IPS-20b (cell line): ENCODE results near the gene TCF15.
"Not testable (repeated sequence)": the region's sequence is repeated elsewhere in the genome, so short reads cannot be mapped to it uniquely, and the experiment has no call there.

Experiments used
- H3K27ac ChIP-seq: one replicate; pipeline ENCODE4 v1.5.1; 2013; ENCODE audit warnings: low read length
- H3K27me3 ChIP-seq: 2 replicates; pipeline ENCODE4 v1.6.1; 2013; ENCODE audit warnings: mild to moderate bottlenecking, low read length, inconsistent platforms; ENCODE audit not compliant: insufficient read depth
- H3K36me3 ChIP-seq: 2 replicates; pipeline ENCODE4 v1.6.1; 2013; ENCODE audit warnings: low read depth, mild to moderate bottlenecking, inconsistent platforms, low read length, moderate library complexity; ENCODE audit not compliant: insufficient read depth
- H3K4me1 ChIP-seq: 2 replicates; pipeline ENCODE4 v1.6.1; 2013; ENCODE audit warnings: mild to moderate bottlenecking, control low read depth, inconsistent platforms, low read length, moderate library complexity; ENCODE audit not compliant: insufficient read depth
- H3K4me3 ChIP-seq: 2 replicates; pipeline ENCODE4 v1.5.1; 2013; ENCODE audit warnings: mild to moderate bottlenecking, low read length, inconsistent platforms
- H3K9ac ChIP-seq: 2 replicates; pipeline ENCODE4 v1.6.1; 2013; ENCODE audit warnings: low read depth, mild to moderate bottlenecking, inconsistent platforms, low read length, moderate library complexity
- H3K9me3 ChIP-seq: 2 replicates; pipeline ENCODE4 v1.6.1; 2013; ENCODE audit warnings: mild to moderate bottlenecking, low read depth, low read length, inconsistent platforms; ENCODE audit not compliant: insufficient read depth

TCF15 gene

GRCh38 chr20:588932-589672, 21.0 kb downstream of the TCF15 start:
- Histone ChIP-seq H3K36me3 (no peaks in the 10 kb centered on the region), H3K9ac (no peak overlapping the region), H3K27ac (no peak overlapping the region)

GRCh38 chr20:588476-588875, 21.6 kb downstream of the TCF15 start:
- no peak overlapping the region for H3K4me3 ChIP-seq
- no peak overlapping the region for H3K9ac ChIP-seq
- H3K4me1 ChIP-seq = no peaks in the 10 kb centered on the region
- H3K27me3 ChIP-seq = no peaks in the 10 kb centered on the region
- H3K27ac ChIP-seq = no peak overlapping the region
- H3K36me3 ChIP-seq = no peaks in the 10 kb centered on the region
- no peaks in the 10 kb centered on the region for H3K9me3 ChIP-seq

More at GRCh38 chr20:588932-589672, 21.0 kb downstream of the TCF15 start:
- Histone ChIP-seq H3K27me3 (no peaks in the 10 kb centered on the region), H3K9me3 (no peaks in the 10 kb centered on the region), H3K4me1 (no peaks in the 10 kb centered on the region), H3K4me3 (no peak overlapping the region)

- H3K9ac ChIP-seq = no peak overlapping the region
- H3K9me3 ChIP-seq = no peaks in the 10 kb centered on the region
- peaks cover 4% of the 10 kb centered on the region; the same call in 1 of the 2 replicates for H3K4me1 ChIP-seq
- no peak overlapping the region for H3K27ac ChIP-seq
- H3K36me3 ChIP-seq = no peaks in the 10 kb centered on the region
- no peaks in the 10 kb centered on the region for H3K27me3 ChIP-seq
- H3K4me3 ChIP-seq = no peak overlapping the region
Observed at GRCh38 chr20:584971-585301, 25.2 kb downstream of the TCF15 start.

GRCh38 chr20:584161-584970, 25.7 kb downstream of the TCF15 start:
- Histone ChIP-seq H3K27ac (no peak overlapping the region), H3K36me3 (no peaks in the 10 kb centered on the region), H3K4me3 (no peak overlapping the region)

GRCh38 chr20:582204-582603, 27.9 kb downstream of the TCF15 start:
- Histone ChIP-seq H3K9ac (no peak overlapping the region), H3K27me3 (no peaks in the 10 kb centered on the region), H3K4me1 (peaks cover 4% of the 10 kb centered on the region; the same call in 1 of the 2 replicates), H3K9me3 (no peaks in the 10 kb centered on the region), H3K27ac (no peak overlapping the region), H3K4me3 (no peak overlapping the region), H3K36me3 (no peaks in the 10 kb centered on the region)

More at GRCh38 chr20:584161-584970, 25.7 kb downstream of the TCF15 start:
- Histone ChIP-seq H3K9me3 (no peaks in the 10 kb centered on the region), H3K9ac (no peak overlapping the region), H3K4me1 (peaks cover 4% of the 10 kb centered on the region; the same call in 1 of the 2 replicates), H3K27me3 (no peaks in the 10 kb centered on the region)

- not testable (repeated sequence) for H3K27me3 ChIP-seq, H3K36me3 ChIP-seq, H3K9me3 ChIP-seq, H3K9ac ChIP-seq, H3K4me3 ChIP-seq, H3K27ac ChIP-seq
- peaks cover 16% of the 10 kb centered on the region for H3K4me1 ChIP-seq
Observed at GRCh38 chr20:578940-579690, 31.0 kb downstream of the TCF15 start.

GRCh38 chr20:577167-577791, 32.8 kb downstream of the TCF15 start:
- Histone ChIP-seq H3K9me3 (no peaks in the 10 kb centered on the region), H3K4me1 (peaks cover 21% of the 10 kb centered on the region)

GRCh38 chr20:576156-576555, 34.0 kb downstream of the TCF15 start:
- peaks cover 25% of the 10 kb centered on the region for H3K4me1 ChIP-seq
- peaks cover 22% of the 10 kb centered on the region for H3K27me3 ChIP-seq
- H3K36me3 ChIP-seq = no peaks in the 10 kb centered on the region
- no peaks in the 10 kb centered on the region for H3K9me3 ChIP-seq
- H3K9ac ChIP-seq = no peak overlapping the region
- H3K4me3 ChIP-seq = no peak overlapping the region
- no peak overlapping the region for H3K27ac ChIP-seq

More at GRCh38 chr20:577167-577791, 32.8 kb downstream of the TCF15 start:
- Histone ChIP-seq H3K9ac (no peak overlapping the region), H3K27me3 (peaks cover 18% of the 10 kb centered on the region), H3K36me3 (no peaks in the 10 kb centered on the region), H3K4me3 (no peak overlapping the region), H3K27ac (no peak overlapping the region)

- Histone ChIP-seq H3K4me1 (peaks cover 25% of the 10 kb centered on the region), H3K27me3 (peaks cover 22% of the 10 kb centered on the region), H3K9ac (no peak overlapping the region), H3K4me3 (no peak overlapping the region; the same call in 1 of the 2 replicates), H3K36me3 (no peaks in the 10 kb centered on the region), H3K27ac (no peak overlapping the region), H3K9me3 (no peaks in the 10 kb centered on the region)
Observed at GRCh38 chr20:575230-575629, 34.9 kb downstream of the TCF15 start.

- Histone ChIP-seq H3K4me3 (peak overlapping the region; percentile 31; the same call in 1 of the 2 replicates), H3K4me1 (peaks cover 25% of the 10 kb centered on the region)
Observed at GRCh38 chr20:574297-574942, 35.7 kb downstream of the TCF15 start.

More at GRCh38 chr20:574297-574942, 35.7 kb downstream of the TCF15 start:
- no peaks in the 10 kb centered on the region for H3K9me3 ChIP-seq
- H3K9ac ChIP-seq = peak overlapping the region; percentile 45; the same call in 1 of the 2 replicates
- H3K27me3 ChIP-seq = peaks cover 22% of the 10 kb centered on the region
- no peak overlapping the region for H3K27ac ChIP-seq
- no peaks in the 10 kb centered on the region for H3K36me3 ChIP-seq
